ENCODE results near the gene ZNF354B. TPM values are rescaled to one million over a fixed set of nuclear protein-coding genes. Genes with fewer than 3 reads are reported as not detected.
"Not testable (repeated sequence)": the region's sequence is repeated elsewhere in the genome, so short reads cannot be mapped to it uniquely, and the experiment has no call there.

ZNF354B gene
- total RNA-seq, 1 experiment from 2014 or later, result 26.2 TPM

- POLR2A ChIA-PET, result no interaction called here
- H3K36me3 Mint-ChIP-seq, result peaks cover 76% of the 10 kb centered on the region
- ATAC-seq, result no peak
- TF ChIP-seq JAZF1 (CRISPR knock-in tag; IDR thresholded peaks at IDR 0.05), result no peak
- TF ChIP-seq CREB1 (CRISPR knock-in tag; IDR thresholded peaks at IDR 0.05), result no peak
- H3K27ac Mint-ChIP-seq, result no peak overlapping the region
- no peaks in the 10 kb centered on the region for H3K27me3 Mint-ChIP-seq (ENCODE audit: low read depth)
- peaks cover 3% of the 10 kb centered on the region; the same call in 1 of the 2 replicates for H3K9me3 Mint-ChIP-seq
- H3K4me1 Mint-ChIP-seq, result no peaks in the 10 kb centered on the region
- DNase-seq (ENCODE audit: low spot score), result no peak
- H3K4me3 Mint-ChIP-seq, result no peak overlapping the region
- CTCF ChIA-PET, result no interaction called here
Measured at GRCh38 chr5:178869577-178869976, 9.8 kb downstream of the ZNF354B start.

DNA sequence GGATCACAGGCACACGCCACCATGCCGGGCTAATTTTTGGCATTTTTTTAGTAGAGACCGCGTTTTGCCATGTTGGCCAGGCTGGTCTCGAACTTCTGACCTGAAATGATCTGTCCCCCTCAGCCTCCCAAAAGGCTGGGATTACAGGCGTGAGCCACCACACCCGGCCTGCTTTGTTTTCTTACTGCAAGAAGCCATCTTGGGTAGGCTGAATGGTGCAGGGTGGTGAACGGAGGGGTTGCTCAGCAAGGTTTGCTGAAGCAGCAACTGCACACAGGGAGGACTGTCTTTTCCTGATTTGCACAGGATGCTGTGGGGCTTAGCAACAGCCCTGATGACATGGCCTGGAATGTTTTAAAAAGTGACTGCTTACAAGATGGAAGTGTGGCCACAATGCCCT, 10.7 kb downstream of the ZNF354B start:
- H3K9me3 Mint-ChIP-seq, result peaks cover 3% of the 10 kb centered on the region; the same call in 1 of the 2 replicates
- H3K4me3 Mint-ChIP-seq, result no peak overlapping the region
- no peaks in the 10 kb centered on the region for H3K4me1 Mint-ChIP-seq
- no peaks in the 10 kb centered on the region for H3K27me3 Mint-ChIP-seq (ENCODE audit: low read depth)
- DNase-seq (ENCODE audit: low spot score) (no peak), ATAC-seq (no peak)
- H3K27ac Mint-ChIP-seq, result no peak overlapping the region
- peaks cover 84% of the 10 kb centered on the region for H3K36me3 Mint-ChIP-seq
- ChIA-PET CTCF (no interaction called here), POLR2A (no interaction called here)
- TF ChIP-seq ZNF317 (CRISPR knock-in tag; IDR thresholded peaks at IDR 0.05; ENCODE audit: borderline replicate concordance, low read depth), result no peak

DNA sequence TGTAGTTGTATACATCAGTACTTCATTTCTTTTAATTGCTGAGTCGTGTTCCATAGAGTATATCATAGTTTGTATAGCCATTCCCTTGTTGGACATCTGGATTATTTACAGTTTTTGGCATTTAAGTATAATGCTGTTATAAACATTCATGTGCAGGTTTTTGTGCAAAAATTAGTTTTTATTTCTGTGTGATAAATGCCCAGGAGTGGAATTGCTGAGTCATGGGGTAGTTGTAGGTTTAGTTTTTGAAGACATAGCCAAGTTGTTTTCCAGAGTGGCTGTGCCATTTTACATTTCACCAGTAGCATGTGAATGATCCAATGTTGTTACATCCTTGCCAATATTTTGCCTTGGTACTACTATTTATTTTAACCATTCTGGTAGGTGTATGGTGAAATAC, 12.5 kb downstream of the ZNF354B start:
- Mint-ChIP-seq H3K27ac (no peak overlapping the region), H3K27me3 (ENCODE audit: low read depth) (no peaks in the 10 kb centered on the region), H3K4me1 (no peaks in the 10 kb centered on the region), H3K9me3 (peaks cover 3% of the 10 kb centered on the region; the same call in 1 of the 2 replicates), H3K36me3 (peaks cover 83% of the 10 kb centered on the region), H3K4me3 (no peak overlapping the region)
- TF ChIP-seq NR2C2 (CRISPR knock-in tag; IDR thresholded peaks at IDR 0.05) (no peak), CREM (CRISPR knock-in tag; IDR thresholded peaks at IDR 0.05) (no peak), ZNF396 (CRISPR knock-in tag; IDR thresholded peaks at IDR 0.05; ENCODE audit: borderline replicate concordance) (no peak), CTCF (IDR thresholded peaks at IDR 0.05) (no peak), NFYB (CRISPR knock-in tag; conservative IDR thresholded peaks at IDR 0.05; ENCODE audit: low read depth) (no peak), ZNF263 (CRISPR knock-in tag; IDR thresholded peaks at IDR 0.05; ENCODE audit: low read depth) (no peak)
- TF ChIP-seq, protein P1, sequence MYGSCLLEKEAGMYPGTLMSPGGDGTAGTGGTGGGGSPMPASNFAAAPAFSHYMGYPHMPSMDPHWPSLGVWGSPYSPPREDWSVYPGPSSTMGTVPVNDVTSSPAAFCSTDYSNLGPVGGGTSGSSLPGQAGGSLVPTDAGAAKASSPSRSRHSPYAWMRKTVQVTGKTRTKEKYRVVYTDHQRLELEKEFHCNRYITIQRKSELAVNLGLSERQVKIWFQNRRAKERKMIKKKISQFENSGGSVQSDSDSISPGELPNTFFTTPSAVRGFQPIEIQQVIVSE (CRISPR knock-in tag; IDR thresholded peaks at IDR 0.05; ENCODE audit: borderline replicate concordance), result no peak
- TF ChIP-seq, protein P2, sequence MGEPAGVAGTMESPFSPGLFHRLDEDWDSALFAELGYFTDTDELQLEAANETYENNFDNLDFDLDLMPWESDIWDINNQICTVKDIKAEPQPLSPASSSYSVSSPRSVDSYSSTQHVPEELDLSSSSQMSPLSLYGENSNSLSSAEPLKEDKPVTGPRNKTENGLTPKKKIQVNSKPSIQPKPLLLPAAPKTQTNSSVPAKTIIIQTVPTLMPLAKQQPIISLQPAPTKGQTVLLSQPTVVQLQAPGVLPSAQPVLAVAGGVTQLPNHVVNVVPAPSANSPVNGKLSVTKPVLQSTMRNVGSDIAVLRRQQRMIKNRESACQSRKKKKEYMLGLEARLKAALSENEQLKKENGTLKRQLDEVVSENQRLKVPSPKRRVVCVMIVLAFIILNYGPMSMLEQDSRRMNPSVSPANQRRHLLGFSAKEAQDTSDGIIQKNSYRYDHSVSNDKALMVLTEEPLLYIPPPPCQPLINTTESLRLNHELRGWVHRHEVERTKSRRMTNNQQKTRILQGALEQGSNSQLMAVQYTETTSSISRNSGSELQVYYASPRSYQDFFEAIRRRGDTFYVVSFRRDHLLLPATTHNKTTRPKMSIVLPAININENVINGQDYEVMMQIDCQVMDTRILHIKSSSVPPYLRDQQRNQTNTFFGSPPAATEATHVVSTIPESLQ (CRISPR knock-in tag; IDR thresholded peaks at IDR 0.05), result no peak
- POLR2A ChIA-PET, result no interaction called here
- DNase-seq (ENCODE audit: low spot score), result no peak
- CTCF ChIA-PET, result no interaction called here
- ATAC-seq, result no peak

DNA sequence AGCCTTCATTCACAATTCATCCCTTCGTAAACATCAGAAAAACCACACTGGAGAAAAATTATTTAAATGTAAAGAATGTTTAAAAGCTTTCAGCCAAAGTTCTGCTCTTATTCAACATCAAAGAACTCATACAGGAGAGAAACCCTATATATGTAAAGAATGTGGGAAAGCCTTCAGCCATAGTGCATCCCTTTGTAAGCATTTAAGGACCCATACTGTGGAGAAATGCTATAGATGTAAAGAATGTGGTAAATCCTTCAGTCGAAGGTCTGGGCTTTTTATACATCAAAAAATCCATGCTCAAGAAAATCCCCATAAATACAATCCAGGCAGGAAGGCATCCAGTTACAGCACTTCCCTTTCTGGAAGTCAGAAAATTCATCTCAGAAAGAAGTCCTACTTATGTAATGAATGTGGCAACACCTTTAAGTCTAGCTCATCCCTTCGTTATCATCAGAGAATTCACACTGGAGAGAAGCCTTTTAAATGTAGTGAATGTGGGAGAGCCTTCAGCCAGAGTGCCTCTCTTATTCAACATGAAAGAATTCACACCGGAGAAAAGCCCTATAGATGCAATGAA, 23.5 kb downstream of the ZNF354B start:
- POLR2A ChIA-PET, CTCF ChIA-PET: not testable (repeated sequence)

DNA sequence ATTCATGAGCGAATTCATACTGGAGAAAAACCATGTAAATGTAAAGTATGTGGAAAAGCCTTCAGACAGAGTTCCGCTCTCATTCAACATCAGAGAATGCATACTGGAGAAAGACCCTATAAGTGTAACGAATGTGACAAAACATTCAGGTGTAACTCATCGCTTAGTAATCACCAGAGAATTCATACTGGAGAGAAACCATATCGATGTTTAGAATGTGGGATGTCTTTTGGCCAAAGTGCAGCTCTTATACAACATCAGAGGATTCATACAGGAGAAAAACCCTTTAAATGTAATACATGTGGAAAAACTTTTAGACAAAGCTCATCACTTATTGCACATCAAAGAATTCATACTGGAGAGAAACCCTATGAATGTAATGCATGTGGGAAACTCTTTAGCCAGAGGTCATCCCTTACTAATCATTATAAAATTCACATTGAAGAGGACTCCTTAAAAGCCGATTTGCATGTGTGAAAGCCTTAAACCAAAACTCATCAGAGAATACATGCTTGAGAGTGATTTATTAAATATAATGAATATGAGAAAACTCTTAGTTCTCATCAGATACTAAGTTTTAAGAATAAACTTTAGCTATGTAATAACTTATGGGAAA, 24.2 kb downstream of the ZNF354B start:
- ChIA-PET POLR2A (no interaction called here), CTCF (no interaction called here)
- Mint-ChIP-seq H3K9me3 (peaks cover 64% of the 10 kb centered on the region), H3K4me3 (no peak overlapping the region), H3K4me1 (no peaks in the 10 kb centered on the region), H3K36me3 (peaks cover 86% of the 10 kb centered on the region), H3K27me3 (ENCODE audit: low read depth) (no peaks in the 10 kb centered on the region), H3K27ac (no peak overlapping the region)
- no peak for DNase-seq (ENCODE audit: low spot score)
- no peak for ATAC-seq
- no peak for TF ChIP-seq NFE2L1 (CRISPR knock-in tag; IDR thresholded peaks at IDR 0.05)
- no peak for TF ChIP-seq IRF2 (CRISPR knock-in tag; IDR thresholded peaks at IDR 0.05; ENCODE audit: borderline replicate concordance, low read depth)

More for the DNA sequence above, 23.5 kb downstream of the ZNF354B start:
- DNase-seq (ENCODE audit: low spot score); H3K27me3 Mint-ChIP-seq (ENCODE audit: low read depth); ATAC-seq; H3K27ac Mint-ChIP-seq; H3K4me1 Mint-ChIP-seq; H3K4me3 Mint-ChIP-seq: not testable (repeated sequence)
- Mint-ChIP-seq H3K36me3 (peaks cover 85% of the 10 kb centered on the region), H3K9me3 (peaks cover 64% of the 10 kb centered on the region)
